ENCODE results near the gene FOXN3. TPM values are rescaled to one million over a fixed set of nuclear protein-coding genes. Genes with fewer than 3 reads are reported as not detected.

The FOXN3 gene
- total and polyA plus RNA-seq, 2 donors (not counting 3 experiments of a cell fraction or from before 2014, with no cell fraction given): 16.9 to 41.8 TPM

DNA sequence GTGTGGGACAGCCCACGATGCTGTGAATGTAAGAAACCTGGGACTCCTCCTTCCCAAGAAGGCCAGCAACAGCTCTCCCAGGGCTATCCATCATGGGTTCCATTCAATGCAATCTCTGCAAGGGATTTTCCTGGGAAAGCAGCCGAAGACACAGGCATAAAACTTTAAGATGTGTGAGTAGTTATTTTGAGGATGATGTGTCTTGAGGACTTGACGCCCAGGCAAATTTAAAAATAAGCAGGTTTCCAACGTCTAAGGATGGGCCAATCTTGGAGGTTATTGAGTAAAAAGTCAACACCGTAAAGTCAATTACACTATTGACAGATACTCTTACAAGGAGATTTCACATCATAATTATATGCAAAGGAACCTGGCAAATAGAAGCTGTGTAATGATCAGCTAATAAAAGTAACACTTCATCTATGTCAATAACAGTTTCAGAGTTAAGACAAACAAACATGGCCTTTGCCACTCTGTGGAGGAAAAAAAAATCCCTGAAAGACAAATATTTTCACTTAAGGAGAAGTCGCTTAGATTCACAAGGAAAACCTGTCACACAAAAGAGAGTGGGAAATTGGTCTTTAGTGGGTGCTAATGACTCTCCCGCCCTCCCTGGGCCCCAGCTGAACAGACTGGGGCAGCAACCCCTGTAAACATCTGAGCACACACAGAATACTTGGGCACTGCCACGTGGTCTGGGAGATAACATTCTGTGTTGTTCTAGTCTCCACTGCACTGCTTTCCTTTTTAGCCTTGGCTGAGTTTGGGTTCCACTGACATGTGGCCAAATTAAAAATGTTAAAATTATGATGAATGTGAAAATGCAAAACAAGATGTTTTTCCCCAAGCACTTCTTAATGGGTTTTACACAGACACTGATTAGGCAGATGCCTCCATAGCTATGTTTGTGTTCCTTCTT lies 240.9 kb downstream of the FOXN3 start:
- H3K27me3 ChIP-seq (ENCODE audit: control insufficient read depth in 2 of 2, insufficient read depth in 2 of 2, low read length in 2 of 2): no peaks in the 10 kb centered on the region
- no peak overlapping the region for H3K4me3 ChIP-seq (replicated peaks in 1 of 3; ENCODE audit: insufficient read depth in 1 of 3, low read depth in 1 of 3, low read length in 3 of 3)
- no TSS peak for BruUV-seq (replicated peaks)
- H3K9ac ChIP-seq (replicated peaks; ENCODE audit: extremely low read depth, insufficient read depth, low read length): no peak overlapping the region
- CTCF ChIA-PET: interaction anchor here (0.7 to 1.6 kb wide), 6 partner anchors 11 to 787 kb away, joined by 3 read pairs; no protein-coding TSS in a partner anchor
- intact Hi-C loops (cut with micrococcal nuclease): loop anchor here (2.0 kb wide), 1 partner anchor 135 kb away; no protein-coding TSS in a partner anchor
- POLR2A ChIA-PET: no interaction called here
- H3K27ac ChIP-seq (ENCODE audit: insufficient read depth, low read depth, low read length): no peak overlapping the region
- no peak for FAIRE-seq
- no peaks in the 10 kb centered on the region for H3K36me3 ChIP-seq (ENCODE audit: control insufficient read depth in 2 of 2, extremely low read depth in 1 of 2, insufficient read depth in 2 of 2, low read length in 2 of 2)
- DNase-seq (ENCODE audit: low read depth, low spot score): no peak
- no peaks in the 10 kb centered on the region for H3K4me1 ChIP-seq (ENCODE audit: control insufficient read depth, extremely low read depth, insufficient read depth, low read length)
- H2AFZ ChIP-seq (ENCODE audit: low read depth, low read length): no peak overlapping the region
- H4K20me1 ChIP-seq (replicated peaks; ENCODE audit: control insufficient read depth, extremely low read depth, insufficient read depth, low read length): no peaks in the 10 kb centered on the region
- H3K79me2 ChIP-seq (ENCODE audit: control insufficient read depth, insufficient read depth, low read length): no peaks in the 10 kb centered on the region
- H3K9me1 ChIP-seq (replicated peaks; ENCODE audit: control insufficient read depth, extremely low read depth, insufficient read depth, low read length): no peaks in the 10 kb centered on the region
- no peaks in the 10 kb centered on the region for H3K9me3 ChIP-seq (replicated peaks; ENCODE audit: control insufficient read depth, insufficient read depth, low read length)
- TF ChIP-seq JUN (IDR thresholded peaks at IDR 0.05; ENCODE audit: borderline replicate concordance, insufficient read depth, insufficient read length, low read depth): no peak
- TF ChIP-seq GATA2 (IDR thresholded peaks at IDR 0.05; ENCODE audit: insufficient read depth, insufficient read length, low read depth, low read length): no peak
- TF ChIP-seq, protein P1, sequence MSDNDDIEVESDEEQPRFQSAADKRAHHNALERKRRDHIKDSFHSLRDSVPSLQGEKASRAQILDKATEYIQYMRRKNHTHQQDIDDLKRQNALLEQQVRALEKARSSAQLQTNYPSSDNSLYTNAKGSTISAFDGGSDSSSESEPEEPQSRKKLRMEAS (IDR thresholded peaks at IDR 0.05; ENCODE audit: insufficient read depth, insufficient read length): no peak
- TF ChIP-seq POLR2AphosphoS5 (IDR thresholded peaks at IDR 0.05; ENCODE audit: insufficient read depth, low read depth, low read length): no peak
- no peak for TF ChIP-seq FOS (IDR thresholded peaks at IDR 0.05; ENCODE audit: borderline replicate concordance, insufficient read depth, low read length)
- TF ChIP-seq, protein P2, sequence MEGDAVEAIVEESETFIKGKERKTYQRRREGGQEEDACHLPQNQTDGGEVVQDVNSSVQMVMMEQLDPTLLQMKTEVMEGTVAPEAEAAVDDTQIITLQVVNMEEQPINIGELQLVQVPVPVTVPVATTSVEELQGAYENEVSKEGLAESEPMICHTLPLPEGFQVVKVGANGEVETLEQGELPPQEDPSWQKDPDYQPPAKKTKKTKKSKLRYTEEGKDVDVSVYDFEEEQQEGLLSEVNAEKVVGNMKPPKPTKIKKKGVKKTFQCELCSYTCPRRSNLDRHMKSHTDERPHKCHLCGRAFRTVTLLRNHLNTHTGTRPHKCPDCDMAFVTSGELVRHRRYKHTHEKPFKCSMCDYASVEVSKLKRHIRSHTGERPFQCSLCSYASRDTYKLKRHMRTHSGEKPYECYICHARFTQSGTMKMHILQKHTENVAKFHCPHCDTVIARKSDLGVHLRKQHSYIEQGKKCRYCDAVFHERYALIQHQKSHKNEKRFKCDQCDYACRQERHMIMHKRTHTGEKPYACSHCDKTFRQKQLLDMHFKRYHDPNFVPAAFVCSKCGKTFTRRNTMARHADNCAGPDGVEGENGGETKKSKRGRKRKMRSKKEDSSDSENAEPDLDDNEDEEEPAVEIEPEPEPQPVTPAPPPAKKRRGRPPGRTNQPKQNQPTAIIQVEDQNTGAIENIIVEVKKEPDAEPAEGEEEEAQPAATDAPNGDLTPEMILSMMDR (IDR thresholded peaks at IDR 0.05; ENCODE audit: extremely low read depth in 1 of 2, insufficient read depth in 1 of 2, low read depth in 1 of 2, low read length in 2 of 2): no peak
- TF ChIP-seq EZH2 (IDR thresholded peaks at IDR 0.05; ENCODE audit: borderline replicate concordance, low read depth, low read length, severe bottlenecking): no peak
- TF ChIP-seq MYC (IDR thresholded peaks at IDR 0.05; ENCODE audit: low read depth, low read length): no peak
- TF ChIP-seq POLR2A (IDR thresholded peaks at IDR 0.05; ENCODE audit: low read depth, low read length): no peak
- dilution Hi-C loops (cut with MboI; ENCODE audit: extremely low pct_ligation_motif_present, low sequenced_read_pairs): no loop called here
- H3K4me2 ChIP-seq (ENCODE audit: insufficient read depth, low read length): no peak overlapping the region
